ENCODE measurements around the gene SHC1.

DNA sequence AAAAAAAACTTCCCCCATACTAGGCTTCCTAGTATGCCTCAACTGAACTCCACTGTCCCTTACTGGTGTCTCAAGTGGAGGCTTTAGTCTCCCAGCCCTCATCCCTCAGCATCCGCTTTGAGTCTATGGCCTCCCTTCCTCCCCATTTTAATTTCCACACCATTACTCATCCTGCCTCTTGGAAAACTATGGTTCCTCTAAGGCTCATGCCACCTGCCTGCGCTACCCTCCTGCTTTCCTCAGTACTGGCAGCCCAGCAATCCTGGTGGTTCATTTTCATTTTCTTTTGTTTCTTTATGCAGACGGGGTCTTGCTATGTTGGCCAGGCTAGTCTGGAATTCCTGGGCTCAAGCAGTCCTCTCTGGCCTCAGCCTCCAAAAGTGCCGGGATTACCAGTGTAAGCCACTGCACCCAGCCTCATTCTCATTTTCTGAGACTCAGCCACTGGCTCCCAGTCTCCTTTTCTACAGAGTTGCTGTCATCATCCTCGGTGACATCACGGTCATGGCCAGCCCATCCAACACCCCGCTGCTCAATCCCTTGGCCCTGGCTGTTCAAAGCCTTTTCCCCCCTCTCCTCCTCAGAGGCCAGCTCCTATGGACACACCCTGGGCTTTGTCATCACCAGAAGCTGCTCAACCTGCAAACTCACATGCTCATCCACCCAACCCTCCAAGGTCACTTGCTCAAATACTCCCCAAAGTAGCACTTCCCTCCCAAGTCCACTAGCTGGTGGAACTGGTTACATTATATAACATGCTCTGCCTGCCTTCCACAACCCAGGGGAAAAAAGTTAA lies 31.7 kb downstream of the SHC1 start:
- TF ChIP-seq POLR2AphosphoS5 (IDR thresholded peaks at IDR 0.05; ENCODE audit: borderline replicate concordance, low read depth, low read length) (no peak), EZH2 (IDR thresholded peaks at IDR 0.05) (no peak)

Measured in SK-N-MC (cell line).